ENCODE measurements around the gene RRP12.

DNA sequence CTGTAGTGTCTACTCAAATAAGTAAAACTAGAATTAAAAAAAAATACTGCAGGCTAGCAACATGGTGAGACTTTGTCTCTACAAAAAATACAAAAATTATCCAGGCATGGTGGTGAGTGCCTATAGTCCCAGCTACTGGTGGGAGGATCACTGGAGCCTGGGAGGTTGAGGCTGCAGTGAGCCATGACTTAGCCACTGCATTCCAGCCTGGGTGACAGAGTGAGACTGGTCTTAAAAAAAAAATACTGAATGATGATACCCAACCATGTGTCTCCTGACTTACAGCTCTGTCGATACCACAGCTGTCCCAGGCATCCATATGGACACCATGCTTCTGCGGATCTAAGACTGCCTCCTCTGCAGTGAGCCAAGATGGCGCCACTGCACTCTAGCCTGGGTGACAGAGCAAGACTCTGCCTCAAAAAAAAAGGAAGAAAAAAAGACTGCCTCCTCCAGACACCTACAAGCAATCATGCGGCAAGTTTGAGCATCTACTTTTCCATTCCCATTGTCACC, 90.0 kb downstream of the RRP12 start:
- TF ChIP-seq ZBTB33 (IDR thresholded peaks at IDR 0.05; ENCODE audit: borderline replicate concordance, low read depth) (no peak), TCF12 (IDR thresholded peaks at IDR 0.05) (no peak), YY1 (IDR thresholded peaks at IDR 0.05; ENCODE audit: low read depth) (no peak), EZH2phosphoT487 (IDR thresholded peaks at IDR 0.05; ENCODE audit: borderline replicate concordance, low read depth) (no peak), SIN3A (IDR thresholded peaks at IDR 0.05; ENCODE audit: borderline replicate concordance, low read depth, low read length) (no peak), TAF1 (IDR thresholded peaks at IDR 0.05; ENCODE audit: borderline replicate concordance, low read depth, low read length) (no peak), EP300 (IDR thresholded peaks at IDR 0.05; ENCODE audit: borderline replicate concordance in 1 of 2, low read depth in 1 of 2, low read length in 1 of 2) (no peak), REST (IDR thresholded peaks at IDR 0.05; ENCODE audit: low read depth, low read length) (no peak), USF1 (IDR thresholded peaks at IDR 0.05; ENCODE audit: borderline replicate concordance, low read depth) (no peak), RCOR1 (IDR thresholded peaks at IDR 0.05; ENCODE audit: low read length) (no peak), RFX5 (IDR thresholded peaks at IDR 0.05; ENCODE audit: low read length) (no peak), NRF1 (IDR thresholded peaks at IDR 0.05; ENCODE audit: low read depth, low read length) (no peak), MAX (IDR thresholded peaks at IDR 0.05; ENCODE audit: low read depth) (no peak)
- TF ChIP-seq, protein P1, sequence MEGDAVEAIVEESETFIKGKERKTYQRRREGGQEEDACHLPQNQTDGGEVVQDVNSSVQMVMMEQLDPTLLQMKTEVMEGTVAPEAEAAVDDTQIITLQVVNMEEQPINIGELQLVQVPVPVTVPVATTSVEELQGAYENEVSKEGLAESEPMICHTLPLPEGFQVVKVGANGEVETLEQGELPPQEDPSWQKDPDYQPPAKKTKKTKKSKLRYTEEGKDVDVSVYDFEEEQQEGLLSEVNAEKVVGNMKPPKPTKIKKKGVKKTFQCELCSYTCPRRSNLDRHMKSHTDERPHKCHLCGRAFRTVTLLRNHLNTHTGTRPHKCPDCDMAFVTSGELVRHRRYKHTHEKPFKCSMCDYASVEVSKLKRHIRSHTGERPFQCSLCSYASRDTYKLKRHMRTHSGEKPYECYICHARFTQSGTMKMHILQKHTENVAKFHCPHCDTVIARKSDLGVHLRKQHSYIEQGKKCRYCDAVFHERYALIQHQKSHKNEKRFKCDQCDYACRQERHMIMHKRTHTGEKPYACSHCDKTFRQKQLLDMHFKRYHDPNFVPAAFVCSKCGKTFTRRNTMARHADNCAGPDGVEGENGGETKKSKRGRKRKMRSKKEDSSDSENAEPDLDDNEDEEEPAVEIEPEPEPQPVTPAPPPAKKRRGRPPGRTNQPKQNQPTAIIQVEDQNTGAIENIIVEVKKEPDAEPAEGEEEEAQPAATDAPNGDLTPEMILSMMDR (IDR thresholded peaks at IDR 0.05) = no peak
